HG03103 (cell line): ENCODE results near the gene KCNJ6.
"Not testable (repeated sequence)": the region's sequence is repeated elsewhere in the genome, so short reads cannot be mapped to it uniquely, and the experiment has no call there.

Source experiments
- ATAC-seq: cut with Tn5 transposase; IDR thresholded peaks from one replicate; pipeline ENCODE4 v1.9.1; 2021; ENCODE audit warnings: low read depth; ENCODE audit not compliant: unreplicated experiment

The KCNJ6 gene

DNA sequence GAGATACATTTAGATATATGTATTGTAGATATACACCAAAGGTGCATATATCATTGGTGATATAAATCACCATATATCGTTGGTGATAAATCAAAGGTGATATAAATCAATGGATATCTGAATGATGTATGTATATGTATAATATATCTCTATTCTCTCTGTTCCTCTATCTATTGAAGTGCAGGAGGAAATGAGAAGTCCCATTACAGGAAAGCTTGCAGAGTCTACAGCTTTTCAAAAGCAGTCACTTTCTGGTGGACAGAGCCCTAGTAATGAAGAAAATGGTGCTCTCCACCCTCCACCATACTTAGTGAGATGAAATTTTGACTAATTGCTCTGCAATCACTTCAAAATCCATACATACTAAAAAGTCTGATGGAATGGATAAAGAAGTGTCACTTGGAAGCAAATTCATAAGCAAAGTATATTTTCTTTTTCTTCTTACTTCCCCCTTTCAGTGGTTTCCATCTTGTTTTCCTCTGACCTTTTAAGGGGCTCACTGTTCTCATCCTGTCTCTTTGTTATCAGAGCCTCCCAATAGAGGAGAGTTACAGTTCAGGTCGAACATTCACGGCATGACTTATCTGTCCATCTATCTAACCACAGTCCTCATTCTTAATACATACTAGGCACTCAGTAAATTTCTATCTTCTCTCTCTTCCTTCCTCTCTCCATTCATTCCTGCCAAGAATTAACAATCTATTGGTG is 227.2 kb downstream of the KCNJ6 start:
- ATAC-seq: no peak

DNA sequence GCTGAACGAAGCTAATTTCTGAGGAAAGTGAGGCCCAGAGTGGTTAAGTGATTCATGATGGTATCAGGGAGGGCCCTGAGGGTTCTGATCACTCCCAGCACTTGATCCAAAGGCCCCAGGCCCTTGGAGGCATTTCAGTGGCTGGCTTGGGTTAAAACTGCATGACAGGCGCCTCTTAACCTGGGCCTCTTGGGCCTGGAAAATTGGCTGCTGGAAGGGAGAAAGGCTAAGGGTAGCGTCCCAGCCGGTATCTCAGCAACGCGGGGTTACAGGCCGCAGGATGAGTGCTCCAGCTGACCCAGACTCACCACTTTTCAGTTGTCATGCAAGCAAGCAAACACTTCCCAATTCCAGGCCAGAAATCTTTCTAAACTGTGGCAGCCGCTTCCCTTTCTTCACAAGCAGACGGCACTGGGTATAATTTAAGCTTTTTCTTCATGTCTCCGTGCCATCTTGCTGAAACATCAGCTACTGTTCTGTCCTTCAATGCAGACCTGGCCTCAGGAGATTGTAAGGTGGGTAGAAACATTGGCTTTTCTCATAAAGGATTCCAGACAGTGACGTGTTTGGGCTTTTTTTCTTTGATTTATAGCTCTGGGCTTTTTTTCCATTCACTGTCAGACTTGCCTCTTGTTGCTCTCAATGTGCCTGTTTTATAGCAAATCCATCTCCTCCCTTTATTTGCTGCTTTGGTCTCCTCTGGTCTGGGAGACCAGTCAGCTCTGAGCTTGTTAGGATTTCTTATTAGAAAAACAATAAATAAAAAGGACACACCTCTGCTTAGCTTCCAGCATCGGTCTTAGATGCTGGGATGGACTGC is 229.1 kb downstream of the KCNJ6 start:
- no peak for ATAC-seq

DNA sequence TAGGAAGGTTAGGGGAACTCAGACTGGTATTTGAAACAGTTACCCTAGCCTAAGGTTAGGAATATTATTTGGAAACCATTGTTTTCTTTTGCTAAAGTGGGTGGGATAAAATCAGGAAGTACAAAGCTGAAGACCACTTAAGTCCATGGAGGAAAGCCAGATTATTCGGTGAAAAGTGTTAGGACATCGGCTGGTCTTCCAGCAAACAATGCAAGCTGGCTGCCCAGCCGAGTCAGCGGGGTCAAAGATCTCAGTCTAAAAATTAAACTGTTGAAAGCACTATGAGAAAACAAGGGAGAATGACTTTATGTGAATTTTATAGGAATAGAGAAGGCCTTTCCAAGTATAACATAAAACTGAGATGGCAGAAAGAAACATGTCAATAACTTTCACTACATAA is 231.7 kb downstream of the KCNJ6 start:
- no peak for ATAC-seq

DNA sequence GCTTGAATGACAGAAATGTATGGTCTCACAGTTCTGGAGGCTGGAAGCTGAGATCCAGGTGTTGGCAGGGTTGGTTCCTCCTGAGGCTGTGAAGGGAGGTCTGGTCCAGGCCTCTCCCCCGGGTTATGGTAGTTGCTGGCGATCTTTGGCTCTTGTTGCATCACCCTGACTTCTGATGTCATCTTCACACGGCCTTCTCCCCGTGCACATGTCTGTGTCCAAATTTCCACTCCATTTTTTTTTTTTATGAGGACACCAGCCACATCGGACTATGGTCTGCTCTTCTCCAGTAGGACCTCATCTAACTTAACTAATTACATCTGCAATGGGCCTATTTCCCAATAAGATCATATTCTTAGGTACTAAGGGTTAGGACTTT is 232.2 kb downstream of the KCNJ6 start:
- ATAC-seq: no peak

DNA sequence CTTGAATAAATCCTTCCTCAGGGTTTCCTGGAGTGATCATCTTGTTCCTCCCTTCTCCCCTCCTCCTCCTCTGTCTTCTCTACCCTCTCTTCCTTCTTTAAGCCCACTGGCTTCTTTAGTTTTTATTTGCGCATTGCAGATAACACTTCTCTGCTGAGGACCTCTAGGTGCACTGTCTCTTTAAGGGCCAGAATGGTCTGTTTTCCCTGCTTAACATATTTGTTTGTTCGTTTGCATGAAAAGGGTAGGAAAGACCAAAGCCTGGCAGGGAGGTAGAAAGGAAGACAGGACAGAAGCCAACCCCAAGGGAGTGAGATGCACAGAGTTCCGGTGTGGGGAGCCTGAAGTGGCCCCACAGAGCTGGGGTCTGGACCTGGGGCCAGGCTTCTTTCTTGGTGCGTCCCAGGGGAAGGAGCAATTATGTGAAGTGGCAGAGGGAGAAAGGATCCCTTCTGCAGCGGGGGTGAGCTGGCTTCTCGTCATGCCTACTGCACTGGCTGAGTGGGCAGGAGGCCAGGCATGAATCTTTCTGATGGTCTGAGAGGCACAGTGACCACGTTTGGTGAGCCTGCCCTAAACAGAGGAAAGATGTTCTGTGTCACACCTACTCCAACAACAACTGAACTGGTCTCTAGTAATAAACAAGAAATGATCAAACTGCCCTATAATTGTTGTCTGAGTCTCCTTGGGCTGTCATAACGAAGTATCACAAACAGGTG is 232.7 kb downstream of the KCNJ6 start:
- no peak for ATAC-seq

DNA sequence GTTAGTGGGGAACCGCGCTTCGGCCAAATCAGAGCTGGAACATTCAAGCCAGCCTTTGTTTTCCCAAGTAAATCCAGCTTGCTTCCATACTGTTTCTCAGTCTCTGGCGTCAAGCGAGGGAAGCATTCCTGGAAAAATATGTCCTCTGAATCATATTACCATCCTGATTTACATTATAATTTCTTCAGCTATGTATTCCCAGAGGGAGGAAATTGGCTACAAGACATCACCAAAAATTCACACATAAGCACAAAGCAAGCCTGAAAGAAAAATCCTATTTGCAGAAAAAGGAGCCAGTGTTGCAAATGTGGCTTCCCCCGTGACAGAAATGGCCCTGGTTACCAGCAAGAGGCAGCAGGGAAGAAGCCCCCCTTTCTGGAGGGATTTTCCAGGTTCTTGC is 233.3 kb downstream of the KCNJ6 start:
- ATAC-seq: no peak

DNA sequence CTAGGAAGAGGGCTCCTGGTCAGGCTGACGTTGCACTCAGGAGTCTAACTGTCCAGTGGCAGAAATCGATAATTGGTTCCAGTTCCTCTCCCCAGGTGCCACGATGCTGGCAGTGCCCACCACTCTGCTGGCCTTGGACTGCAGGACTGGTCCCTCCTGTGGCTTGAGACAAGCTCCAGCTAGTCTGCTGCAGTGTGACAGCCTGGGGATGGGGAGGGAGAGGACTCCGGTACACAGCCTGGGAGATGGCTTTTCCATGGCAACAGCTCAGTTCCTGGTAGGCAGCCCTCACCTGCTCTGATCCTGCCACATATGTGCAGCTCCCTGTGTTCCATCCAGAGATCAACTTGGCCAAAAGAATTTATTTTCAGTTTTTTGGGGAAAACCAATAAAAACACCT is 239.3 kb downstream of the KCNJ6 start:
- no peak for ATAC-seq

DNA sequence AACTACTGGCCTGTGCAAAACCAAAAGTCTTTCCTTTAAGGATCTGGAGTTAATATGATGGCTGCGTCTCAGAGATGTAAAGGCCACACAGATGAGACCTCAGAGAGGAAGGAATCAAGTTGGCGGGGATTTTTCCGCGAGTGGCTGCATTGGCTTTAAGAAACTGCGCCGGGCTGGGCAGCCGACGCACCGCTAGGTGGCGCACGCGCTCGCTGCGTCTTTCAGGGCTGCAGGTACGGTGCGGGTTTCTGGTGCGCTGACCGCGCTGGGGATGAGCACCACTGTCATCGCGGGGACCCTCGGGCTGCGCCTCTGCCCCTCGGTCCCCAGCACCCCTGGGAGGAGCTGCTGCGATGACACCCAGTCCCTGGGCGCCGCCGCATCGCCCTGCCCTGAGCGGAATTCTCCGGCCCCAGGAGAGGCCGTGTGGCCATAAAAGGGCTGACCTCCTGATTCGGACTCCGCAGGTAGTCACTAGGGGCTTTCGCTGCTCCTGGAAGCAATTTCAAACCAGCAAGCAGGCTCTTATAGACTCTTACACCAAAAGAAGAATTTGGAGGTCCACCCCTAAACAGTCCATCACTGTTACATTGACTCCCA is 241.0 kb downstream of the KCNJ6 start:
- no peak for ATAC-seq

DNA sequence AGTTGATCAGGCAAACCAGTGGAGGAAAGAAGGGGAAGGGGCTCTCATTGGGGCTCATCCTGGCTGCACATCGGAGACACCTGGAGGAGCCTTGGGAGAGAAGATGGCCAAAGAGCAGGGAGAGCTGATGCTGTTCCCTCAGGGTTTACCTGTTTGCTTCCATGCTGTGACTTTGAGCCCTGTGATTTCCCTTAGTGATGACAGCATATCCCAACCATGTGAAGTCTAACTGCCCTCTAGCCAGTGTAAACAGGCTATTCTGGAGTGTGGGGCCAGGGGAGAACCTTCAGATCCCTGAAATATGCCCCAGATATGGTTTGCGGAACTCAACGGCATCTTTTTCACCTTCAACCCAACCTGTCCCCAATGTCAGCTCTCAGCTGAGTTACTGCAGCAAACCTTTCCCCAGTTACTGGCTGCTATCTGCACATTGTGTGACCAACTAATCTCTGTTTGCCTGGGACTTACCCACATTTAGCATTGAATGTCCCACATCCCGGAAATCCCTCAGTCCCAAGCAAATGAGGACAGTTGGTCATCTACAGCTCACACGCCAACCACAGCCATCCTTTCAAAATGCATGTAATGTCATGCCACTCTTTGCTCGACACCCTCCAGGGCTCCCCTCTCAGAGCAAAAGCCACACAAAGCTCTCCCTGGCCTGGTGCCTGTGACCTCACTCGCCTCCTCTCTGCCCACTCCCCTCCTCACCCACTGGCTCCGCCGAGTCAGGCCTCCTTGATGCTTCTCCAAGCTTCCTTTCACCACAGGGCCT is 242.3 kb downstream of the KCNJ6 start:
- no peak for ATAC-seq

DNA sequence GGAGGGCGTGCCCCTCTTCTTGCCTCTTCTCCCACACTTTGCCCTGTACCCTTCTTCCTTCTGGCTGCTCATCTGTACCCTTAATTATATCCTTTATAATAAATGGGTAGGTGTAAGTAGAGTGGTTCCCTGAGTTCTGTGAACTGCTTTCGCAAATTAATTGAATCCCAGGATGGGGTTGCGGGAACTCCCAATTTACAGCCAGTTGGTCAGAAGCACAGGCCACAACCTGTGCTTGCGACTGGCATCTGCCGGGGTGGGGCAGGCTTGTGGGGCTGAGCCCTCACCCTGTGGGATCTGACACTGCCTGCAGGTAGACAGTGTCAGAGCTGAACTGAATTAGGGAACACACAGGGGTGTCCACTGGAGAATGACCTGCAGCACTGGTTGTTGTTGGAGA is 244.9 kb downstream of the KCNJ6 start:
- ATAC-seq: no peak

DNA sequence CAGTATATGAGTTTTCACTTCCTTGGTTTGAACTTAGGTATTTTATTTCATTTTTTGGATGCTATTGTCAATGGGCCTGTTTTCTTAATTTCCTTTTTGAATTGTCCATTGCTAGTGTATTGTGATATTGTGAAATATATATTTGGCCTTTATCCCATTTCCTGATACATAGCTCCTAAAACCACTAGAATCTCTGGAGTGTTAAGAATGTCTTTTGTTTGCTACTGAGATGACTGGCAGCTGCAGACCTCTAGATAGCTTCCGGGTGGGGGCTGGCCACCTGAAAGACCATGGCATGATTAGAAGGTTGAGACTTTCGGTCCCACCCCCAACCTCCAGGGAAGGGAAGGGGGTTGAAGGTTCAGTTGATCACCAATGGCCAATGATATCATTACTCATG is 245.4 kb downstream of the KCNJ6 start:
- no peak for ATAC-seq

DNA sequence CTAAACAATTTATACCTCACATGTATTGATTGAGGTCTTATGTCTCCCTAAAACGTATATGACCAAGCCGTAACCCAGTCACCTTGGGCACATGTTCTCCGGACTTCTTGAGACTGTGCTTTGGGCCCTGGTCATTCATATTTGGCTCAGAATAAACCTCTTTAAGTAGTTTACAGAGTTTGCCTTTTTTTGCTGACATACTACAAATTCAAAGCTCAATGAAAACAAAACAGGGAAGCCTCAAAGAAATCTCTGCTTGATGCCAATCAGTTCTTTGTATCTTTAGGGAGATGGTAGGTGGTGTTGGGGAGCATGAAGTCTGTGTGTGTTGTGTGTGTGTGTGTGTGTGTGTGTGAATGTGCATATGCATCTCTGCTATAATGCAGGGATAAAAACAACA is 247.0 kb downstream of the KCNJ6 start:
- no peak for ATAC-seq

DNA sequence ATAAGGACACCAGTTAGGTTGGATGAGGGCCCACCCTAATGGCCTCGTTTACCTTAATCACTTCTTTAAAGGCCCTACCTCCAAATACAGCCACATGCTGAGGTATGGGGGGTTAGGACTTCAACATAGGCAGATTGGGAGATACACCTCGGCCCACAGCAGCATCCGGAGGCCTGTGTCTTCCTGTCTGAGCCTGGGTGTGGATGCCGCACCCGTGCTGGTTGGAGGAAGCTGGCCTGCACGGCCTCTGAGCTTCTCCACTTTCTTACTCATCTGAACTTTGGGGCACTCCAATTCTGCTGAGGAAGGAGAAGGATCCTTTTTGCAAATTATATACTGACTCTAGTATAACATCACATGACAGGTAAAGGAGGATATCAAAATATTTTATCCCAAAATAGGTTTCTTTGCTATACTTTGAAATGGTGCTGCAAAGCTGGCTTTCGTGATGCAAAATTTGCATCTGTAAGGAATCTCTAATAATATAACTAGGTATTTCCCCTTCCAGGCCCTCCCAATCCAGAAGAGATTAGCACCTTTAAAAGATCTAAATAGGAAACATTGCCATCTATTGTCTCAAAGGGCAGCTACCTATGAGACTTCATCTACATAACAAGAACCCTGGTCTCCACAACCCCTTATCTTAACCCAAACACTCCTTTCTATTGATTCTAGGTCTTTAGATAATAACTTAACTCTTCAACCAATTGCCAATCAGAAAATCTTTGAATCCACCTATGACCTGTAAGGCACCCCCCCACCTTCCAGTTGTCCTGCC is 247.6 kb downstream of the KCNJ6 start:
- ATAC-seq: no peak

DNA sequence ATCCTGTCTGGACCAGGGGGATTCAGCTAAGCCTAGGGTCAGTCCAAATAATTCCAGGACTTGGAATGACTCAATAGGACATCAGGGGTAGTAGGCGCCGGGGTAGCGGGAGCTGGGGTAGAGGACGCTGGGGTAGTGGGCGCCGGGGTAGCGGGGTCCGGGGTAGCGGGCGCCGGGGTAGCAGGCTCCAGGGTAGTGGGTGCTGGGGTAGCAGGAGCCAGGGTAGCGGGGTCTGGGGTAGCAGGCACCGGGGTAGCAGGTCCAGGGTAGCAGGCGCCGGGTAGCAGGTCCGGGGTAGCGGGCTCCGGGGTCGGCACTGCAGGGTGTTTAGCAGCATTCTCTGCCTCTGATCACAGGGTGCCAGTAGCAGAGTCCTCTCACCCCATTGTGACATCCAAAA is 248.9 kb downstream of the KCNJ6 start:
- no peak for ATAC-seq

DNA sequence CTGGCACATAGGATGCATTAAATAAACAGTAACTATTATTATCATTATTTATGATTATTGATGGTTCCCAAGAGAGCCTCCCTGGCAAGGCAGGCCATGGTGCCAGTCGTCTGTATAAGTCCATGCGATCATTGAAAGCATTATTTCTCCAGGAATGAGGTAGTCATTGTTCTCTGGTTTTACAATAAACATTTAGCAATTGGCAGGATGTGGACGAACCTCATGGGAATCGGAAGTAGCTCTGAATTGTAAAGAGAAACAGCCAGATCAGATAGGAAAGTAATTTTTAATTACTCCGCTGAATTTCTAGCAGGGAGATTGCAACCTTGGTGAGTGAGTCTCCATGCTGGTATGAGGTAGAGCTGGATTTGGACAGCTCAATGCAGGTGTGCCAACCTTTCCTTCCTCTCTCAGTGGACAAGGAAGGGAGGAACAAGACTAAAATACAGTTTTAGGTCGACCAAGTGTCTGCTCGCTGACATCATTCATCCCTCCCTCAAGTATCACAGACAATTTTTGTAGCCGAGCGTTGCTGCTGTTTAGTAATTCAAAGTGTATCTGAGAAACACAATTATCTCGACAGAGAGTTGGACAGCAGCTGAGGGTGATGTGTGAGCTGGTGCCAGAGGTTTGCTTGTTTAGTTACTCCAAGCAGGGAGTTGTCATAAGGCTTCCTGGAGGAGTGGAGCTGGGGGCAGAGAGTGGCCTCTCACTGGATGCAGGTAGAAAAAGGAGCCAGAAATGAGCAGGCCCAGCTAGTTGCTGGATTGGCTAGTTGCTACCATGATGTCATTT is 250.8 kb downstream of the KCNJ6 start:
- no peak for ATAC-seq

DNA sequence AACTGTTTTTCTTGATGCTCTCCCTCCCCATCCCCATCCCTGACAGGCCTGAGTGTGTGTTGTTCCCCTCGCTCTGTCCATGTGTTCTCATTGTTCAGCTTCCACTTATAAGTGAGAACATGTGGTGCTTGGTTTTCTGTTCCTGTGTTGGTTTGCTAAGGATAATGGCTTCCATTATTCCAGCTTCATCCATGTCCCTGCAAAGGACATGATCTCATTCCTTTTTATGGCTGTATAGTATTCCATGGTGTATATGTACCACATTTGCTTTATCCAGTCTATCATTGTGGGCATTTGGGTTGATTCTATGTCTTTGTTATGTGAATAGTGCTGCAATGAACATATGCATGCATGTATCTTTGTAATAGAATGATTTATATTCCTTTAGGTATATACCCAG is 254.0 kb downstream of the KCNJ6 start:
- ATAC-seq: not testable (repeated sequence)

DNA sequence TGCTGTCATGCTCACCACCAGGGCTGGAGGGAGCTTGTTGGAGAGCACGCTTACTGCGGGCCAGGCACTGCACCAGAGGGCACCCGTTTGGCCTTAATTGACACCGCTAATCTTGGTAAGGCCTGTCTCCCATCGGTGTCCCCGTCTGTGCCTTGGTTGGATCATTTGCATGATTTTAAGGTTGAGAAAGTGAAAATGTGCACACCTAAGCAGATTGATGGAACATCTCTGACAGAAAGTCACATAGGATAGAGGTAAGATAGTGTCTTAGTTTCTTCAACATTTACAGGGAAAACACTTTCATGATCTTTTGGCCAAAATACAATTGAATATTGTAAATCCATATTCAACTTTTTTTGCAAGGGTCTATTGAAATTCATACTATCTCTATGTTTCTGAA is 255.5 kb downstream of the KCNJ6 start:
- no peak for ATAC-seq

DNA sequence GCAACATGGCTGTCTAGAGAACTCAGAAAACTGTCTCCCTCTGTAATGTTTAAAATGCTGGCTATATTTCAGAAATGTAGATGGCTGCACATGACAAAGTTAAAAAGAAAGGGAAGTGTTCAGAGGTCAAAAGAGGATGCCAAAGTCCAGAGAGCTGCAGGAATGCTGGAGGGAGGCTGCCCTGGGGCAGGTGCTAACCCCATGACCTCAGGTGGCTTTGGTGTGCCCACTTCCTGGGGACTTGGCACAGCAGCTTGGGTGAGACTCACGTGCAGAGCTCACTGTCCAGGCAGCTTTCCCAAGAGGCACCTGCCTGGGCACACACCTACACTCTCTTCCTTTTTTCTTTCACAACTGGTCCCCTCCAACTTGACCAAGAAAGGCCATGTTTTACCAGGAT is 256.4 kb downstream of the KCNJ6 start:
- ATAC-seq: no peak
